Measurements from ENCODE around the gene GPR139. TPM values are rescaled to one million over a fixed set of nuclear protein-coding genes. Genes with fewer than 3 reads are reported as not detected.
A peak's percentile ranks its signal among the peaks of the same experiment; 100 is the strongest.

Gene GPR139
- total RNA-seq, 1 experiment from 2014 or later: 0.22 TPM

DNA sequence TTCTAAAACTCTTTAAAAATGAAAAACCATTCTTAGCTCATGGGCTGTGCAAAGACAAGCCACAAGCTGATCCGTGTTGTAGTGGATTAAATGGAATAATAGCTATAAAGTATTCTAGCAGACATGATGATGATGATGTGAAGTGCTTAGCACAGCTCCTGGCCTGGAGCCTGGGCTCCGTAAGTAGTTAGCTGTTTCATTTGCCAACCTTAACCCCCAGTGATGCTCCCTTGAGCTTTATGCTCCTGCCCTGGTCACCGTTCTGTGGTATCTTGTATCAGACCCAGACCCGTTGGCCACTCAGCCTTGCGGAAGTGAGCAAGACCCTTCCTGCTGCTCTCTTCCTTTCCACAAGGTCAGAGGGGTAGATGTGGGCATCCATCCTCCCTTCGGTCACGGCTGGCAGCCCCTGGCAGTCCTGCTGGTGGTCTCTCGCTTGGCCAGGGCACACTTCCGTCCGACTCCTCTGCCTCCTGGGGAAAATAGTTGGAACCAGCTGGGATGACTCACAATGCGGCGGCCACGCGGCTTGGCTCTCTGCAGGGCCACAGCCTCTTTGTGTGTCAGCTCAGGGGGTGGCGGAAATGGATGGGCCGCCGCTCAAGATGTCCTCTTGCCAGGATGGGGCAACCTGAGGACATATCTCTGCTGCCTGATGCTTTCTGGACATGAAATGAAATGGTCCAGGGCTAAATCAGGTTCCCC is 79.1 kb downstream of the GPR139 start:
- H4K20me1 ChIP-seq (ENCODE audit: control insufficient read depth, insufficient read depth, insufficient read length): no peaks in the 10 kb centered on the region
- peaks cover 12% of the 10 kb centered on the region for H3K27me3 Mint-ChIP-seq (ENCODE audit: low read depth)
- no peak overlapping the region for H2AFZ ChIP-seq (ENCODE audit: low read length)
- no peak overlapping the region for H3K18ac ChIP-seq (ENCODE audit: insufficient read length, low read depth, low read length)
- TF ChIP-seq, protein P1, sequence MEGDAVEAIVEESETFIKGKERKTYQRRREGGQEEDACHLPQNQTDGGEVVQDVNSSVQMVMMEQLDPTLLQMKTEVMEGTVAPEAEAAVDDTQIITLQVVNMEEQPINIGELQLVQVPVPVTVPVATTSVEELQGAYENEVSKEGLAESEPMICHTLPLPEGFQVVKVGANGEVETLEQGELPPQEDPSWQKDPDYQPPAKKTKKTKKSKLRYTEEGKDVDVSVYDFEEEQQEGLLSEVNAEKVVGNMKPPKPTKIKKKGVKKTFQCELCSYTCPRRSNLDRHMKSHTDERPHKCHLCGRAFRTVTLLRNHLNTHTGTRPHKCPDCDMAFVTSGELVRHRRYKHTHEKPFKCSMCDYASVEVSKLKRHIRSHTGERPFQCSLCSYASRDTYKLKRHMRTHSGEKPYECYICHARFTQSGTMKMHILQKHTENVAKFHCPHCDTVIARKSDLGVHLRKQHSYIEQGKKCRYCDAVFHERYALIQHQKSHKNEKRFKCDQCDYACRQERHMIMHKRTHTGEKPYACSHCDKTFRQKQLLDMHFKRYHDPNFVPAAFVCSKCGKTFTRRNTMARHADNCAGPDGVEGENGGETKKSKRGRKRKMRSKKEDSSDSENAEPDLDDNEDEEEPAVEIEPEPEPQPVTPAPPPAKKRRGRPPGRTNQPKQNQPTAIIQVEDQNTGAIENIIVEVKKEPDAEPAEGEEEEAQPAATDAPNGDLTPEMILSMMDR (conservative IDR thresholded peaks at IDR 0.05): no peak
- no peak overlapping the region for H2BK12ac ChIP-seq (ENCODE audit: insufficient read length, low read depth, low read length)
- H3K79me2 ChIP-seq (ENCODE audit: insufficient read depth, low read length): no peaks in the 10 kb centered on the region
- WGBS (ENCODE audit: extremely low coverage, insufficient read length, low lambda C conversion rate): no CpG with 5 or more reads among the region's 17 CpGs
- no peaks in the 10 kb centered on the region for H3K23me2 ChIP-seq (ENCODE audit: insufficient read length, low read depth, low read length, poor library complexity, severe bottlenecking)
- DNase-seq: no peak
- no peak overlapping the region for H3K56ac ChIP-seq (ENCODE audit: insufficient read length, low read depth, low read length)
- no peaks in the 10 kb centered on the region for H3K27me3 ChIP-seq (ENCODE audit: insufficient read depth, low read length)
- H3K23ac ChIP-seq (ENCODE audit: insufficient read length, low read depth, low read length): no peak overlapping the region
- H3T11ph ChIP-seq (ENCODE audit: low read length): no peak overlapping the region
- H3K79me1 ChIP-seq (ENCODE audit: insufficient read depth, low read depth, low read length, poor library complexity, severe bottlenecking): no peaks in the 10 kb centered on the region
- no peak overlapping the region for H3K4me2 ChIP-seq (ENCODE audit: insufficient read depth, insufficient read length, low read length)
- H3K14ac ChIP-seq (ENCODE audit: insufficient read depth, low read length): peak overlapping the region; percentile 27; the same call in 1 of the 2 replicates
- H3K4me1 ChIP-seq (ENCODE audit: insufficient read depth, low read length): no peaks in the 10 kb centered on the region
- H3K9me3 Mint-ChIP-seq: no peaks in the 10 kb centered on the region; a peak in 1 of 5 replicates
- no peak overlapping the region for H2BK120ac ChIP-seq (ENCODE audit: low read depth, low read length, poor library complexity, severe bottlenecking)
- no peak overlapping the region for H4K91ac ChIP-seq (ENCODE audit: insufficient read length, low read depth, low read length)
- H3K27ac Mint-ChIP-seq: no peak overlapping the region
- peaks cover 11 to 12% of the 10 kb centered on the region in 2 experiments for H3K4me1 Mint-ChIP-seq
- H2BK5ac ChIP-seq (ENCODE audit: insufficient read length, low read length): no peak overlapping the region
- H3K27ac ChIP-seq (ENCODE audit: insufficient read length, low read depth, low read length): no peak overlapping the region
- H4K8ac ChIP-seq (replicated peaks; ENCODE audit: insufficient read length, low read depth, low read length): no peak overlapping the region
- no peak overlapping the region for H2AK5ac ChIP-seq (ENCODE audit: insufficient read length, low read length)
- H3K9me3 ChIP-seq (ENCODE audit: control insufficient read depth, low read depth, low read length): no peaks in the 10 kb centered on the region
- H4K5ac ChIP-seq (ENCODE audit: insufficient read length, low read depth, low read length): no peak overlapping the region
- H2BK15ac ChIP-seq (ENCODE audit: low read depth, low read length): no peak overlapping the region
- H3K36me3 Mint-ChIP-seq (ENCODE audit: insufficient read depth in 1 of 3, low read depth in 3 of 3): no peaks in the 10 kb centered on the region
- no peak overlapping the region for H3K9ac ChIP-seq (ENCODE audit: extremely low read depth, insufficient read length, low read length)
- no peak overlapping the region for H2BK20ac ChIP-seq (ENCODE audit: low read depth, low read length, poor library complexity, severe bottlenecking)
- H3K4me3 Mint-ChIP-seq: no peak overlapping the region
- no peak overlapping the region for H3K4ac ChIP-seq (ENCODE audit: low read depth, low read length)

Measured in H9 (cell line).